Activated CD8-positive, alpha-beta memory T cell treated with anti-CD3 and anti-CD28 coated beads for 48 hours (primary cell): ENCODE results near the gene ZNF441.
"Not testable (repeated sequence)": the region's sequence is repeated elsewhere in the genome, so short reads cannot be mapped to it uniquely, and the experiment has no call there.

Experiments
- DNase-seq, 3 experiments: peaks; one replicate each; pipeline ENCODE4 v3.0.0-alpha.2; 2020; ENCODE audit warnings: low read depth in 2 of 3, low spot score in 2 of 3

ZNF441 gene

GRCh38 chr19:11776669-11777068, 9.9 kb downstream of the ZNF441 start:
- DNase-seq: not testable (repeated sequence)

GRCh38 chr19:11780431-11781020, 13.7 kb downstream of the ZNF441 start:
- no peak for DNase-seq

GRCh38 chr19:11781295-11782057, 14.7 kb downstream of the ZNF441 start:
- DNase-seq: no peak

- no peak for DNase-seq
Measured at GRCh38 chr19:11783767-11784166, 17.0 kb downstream of the ZNF441 start.

GRCh38 chr19:11784356-11784755, 17.6 kb downstream of the ZNF441 start:
- DNase-seq: no peak

- DNase-seq: no peak
Measured at GRCh38 chr19:11787536-11787935, 20.7 kb downstream of the ZNF441 start.

- DNase-seq: no peak
Measured at GRCh38 chr19:11792942-11793341, 26.1 kb downstream of the ZNF441 start.

GRCh38 chr19:11797491-11797890, 30.7 kb downstream of the ZNF441 start:
- peak; percentile 38 to 70 (median 43) for DNase-seq

- peak; percentile 65 to 75 (median 68) for DNase-seq
Measured at GRCh38 chr19:11798391-11799330, 31.9 kb downstream of the ZNF441 start, which contains the start of gene ZNF491. TSS of gene ZNF491 (plus strand) at chr19:11798523. CDS start at chr19:11805954, 7,431 bp downstream.

- no peak for DNase-seq
Measured at GRCh38 chr19:11806354-11807098, 39.7 kb downstream of the ZNF441 start.

GRCh38 chr19:11807099-11807380, 40.2 kb downstream of the ZNF441 start:
- no peak for DNase-seq

GRCh38 chr19:11813703-11814028, 46.9 kb downstream of the ZNF441 start:
- DNase-seq: no peak

- peak; percentile 69 to 75 (median 70) for DNase-seq
Measured at GRCh38 chr19:11814029-11814699, 47.4 kb downstream of the ZNF441 start, which contains the start of gene ZNF440. TSS of gene ZNF440 (plus strand) at chr19:11814273. CDS start at chr19:11814448, 175 bp downstream.

GRCh38 chr19:11814700-11815035, 47.9 kb downstream of the ZNF441 start:
- no peak for DNase-seq

GRCh38 chr19:11821474-11822109, 54.8 kb downstream of the ZNF441 start:
- DNase-seq: no peak

GRCh38 chr19:11828957-11829876, 62.4 kb downstream of the ZNF441 start:
- DNase-seq: not testable (repeated sequence)

GRCh38 chr19:11832253-11832912, 65.6 kb downstream of the ZNF441 start:
- no peak for DNase-seq

GRCh38 chr19:11833541-11833940, 66.7 kb downstream of the ZNF441 start:
- no peak for DNase-seq
